Fibroblast of lung (primary cell): ENCODE results near the gene GPX2. TPM values are rescaled to one million over a fixed set of nuclear protein-coding genes. Genes with fewer than 3 reads are reported as not detected.

ENCODE experiments used
- DNase-seq, 2 donors: peaks; one replicate each; pipeline versions ENCODE4 v3.0.0 to v3.0.0-alpha.2; 2010; ENCODE audit warnings: low read depth in 2 of 2
- H2AFZ ChIP-seq: 2 replicates; pipeline ENCODE4 v1.5.1; 2012; ENCODE audit warnings: low read length, control low read depth, inconsistent platforms
- H3K27ac ChIP-seq: 2 replicates; pipeline ENCODE4 v1.5.1; 2011; ENCODE audit warnings: low read length, control low read depth; ENCODE audit not compliant: insufficient read depth
- H3K27me3 ChIP-seq: 2 replicates; pipeline ENCODE4 v1.5.1; 2011; ENCODE audit warnings: mild to moderate bottlenecking, low read length; ENCODE audit not compliant: control insufficient read depth, insufficient read depth
- H3K36me3 ChIP-seq: 2 replicates; pipeline ENCODE4 v1.5.1; 2011; ENCODE audit warnings: low read length; ENCODE audit not compliant: control insufficient read depth, insufficient read depth
- H3K4me1 ChIP-seq: 2 replicates; pipeline ENCODE4 v1.5.1; 2011; ENCODE audit warnings: low read length; ENCODE audit not compliant: control insufficient read depth, insufficient read depth; ENCODE audit errors: extremely low read depth
- H3K4me2 ChIP-seq: 2 replicates; pipeline ENCODE4 v1.5.1; 2011; ENCODE audit warnings: low read length, control low read depth; ENCODE audit not compliant: insufficient read depth; ENCODE audit errors: extremely low read depth
- H3K4me3 ChIP-seq, 4 experiments: fragments of 200-600 bp in 1 of 4; sonication (generic) in 1 of 4; replicated peaks in 1 of 4; 2 replicates each; pipeline ENCODE4 v1.5.1; 2011 to 2016; ENCODE audit warnings: low read length in 4 of 4, low read depth in 3 of 4, mild to moderate bottlenecking in 3 of 4, control low read depth in 2 of 4, inconsistent platforms in 1 of 4, mixed read lengths in 1 of 4; ENCODE audit not compliant: insufficient read depth in 1 of 4; ENCODE audit errors: control extremely low read depth in 1 of 4
- H3K79me2 ChIP-seq: 2 replicates; pipeline ENCODE4 v1.5.1; 2012; ENCODE audit warnings: mild to moderate bottlenecking, low read length, inconsistent platforms; ENCODE audit not compliant: control insufficient read depth, insufficient read depth
- H3K9ac ChIP-seq: 2 replicates; pipeline ENCODE4 v1.5.1; 2011; ENCODE audit warnings: mild to moderate bottlenecking, low read length, control low read depth; ENCODE audit not compliant: insufficient read depth
- H3K9me3 ChIP-seq: 2 replicates; pipeline ENCODE4 v1.5.1; 2012; ENCODE audit warnings: low read depth, low read length; ENCODE audit not compliant: control insufficient read depth, insufficient read depth
- H4K20me1 ChIP-seq: 2 replicates; pipeline ENCODE4 v1.5.1; 2011; ENCODE audit warnings: low read length; ENCODE audit not compliant: control insufficient read depth, insufficient read depth; ENCODE audit errors: extremely low read depth
- CTCF ChIP-seq, 2 donors: IDR thresholded peaks in 1 of 2; conservative IDR thresholded peaks in 1 of 2; 1 replicate in 1 of 2; 2 replicates in 1 of 2; pipeline ENCODE4 v1.5.1; 2011 to 2012; ENCODE audit warnings: low read length in 2 of 2, control low read depth in 1 of 2, inconsistent platforms in 1 of 2, low read depth in 1 of 2, mild to moderate bottlenecking in 1 of 2
- EZH2 ChIP-seq: IDR thresholded peaks from 2 replicates; pipeline ENCODE4 v1.5.1; 2012; ENCODE audit warnings: low read length, control low read depth, mild to moderate bottlenecking; ENCODE audit errors: missing control alignments
- polyA plus RNA-seq, 2 donors: library from polyadenylated mRNA; depleted of rRNA in 1 of 2; stranded (reverse) in 1 of 2; unstranded in 1 of 2; fragments of >200 nt; gene quantifications; 2 replicates each; pipeline ENCODE4 v1.2.1, GENCODE V29; 2011 to 2012; ENCODE audit warnings: missing spikeins in 1 of 2
- total RNA-seq: library from RNA; depleted of rRNA; stranded (reverse); fragments of >200 nt; gene quantifications from 2 replicates; pipeline ENCODE4 v1.2.1, GENCODE V29; 2014

The GPX2 gene
- total and polyA plus RNA-seq, 2 donors (not counting 1 experiment from before 2014, with no cell fraction given), result not detected

DNA sequence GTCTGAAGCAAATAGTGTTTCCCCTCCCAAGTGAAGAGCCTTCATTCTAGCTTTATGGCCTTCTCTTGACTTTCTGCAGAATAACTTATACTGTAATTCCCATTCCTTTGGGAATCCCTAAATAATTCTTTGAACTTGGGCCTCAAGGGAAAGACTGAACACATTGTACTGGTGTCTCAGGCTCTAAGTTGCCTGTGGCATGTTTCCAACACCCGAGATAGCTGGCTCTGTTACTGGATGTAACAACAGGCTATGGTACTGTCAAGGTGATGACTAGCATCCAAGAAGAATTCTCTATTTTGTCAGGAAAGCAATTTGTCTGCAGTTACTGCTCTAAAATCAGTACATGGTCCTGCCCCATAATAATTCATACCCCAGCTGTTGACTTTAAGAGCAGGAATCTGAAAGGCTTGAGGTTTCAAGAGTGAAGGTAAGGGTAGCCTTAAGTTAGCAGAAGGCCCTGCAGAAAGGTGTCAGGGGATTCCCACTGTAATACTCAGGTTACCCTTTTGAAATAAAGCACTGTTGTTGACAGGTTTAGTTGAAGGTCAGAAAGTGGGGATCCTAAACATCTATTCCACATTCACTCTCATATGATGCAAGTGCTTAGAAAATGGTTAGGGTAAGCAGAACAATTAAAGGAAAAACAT, 5.2 kb downstream of the GPX2 start:
- Histone ChIP-seq H3K9me3 (no peaks in the 10 kb centered on the region), H4K20me1 (no peaks in the 10 kb centered on the region), H3K27me3 (no peaks in the 10 kb centered on the region), H3K4me2 (no peak overlapping the region), H3K36me3 (peaks cover 2% of the 10 kb centered on the region), H3K4me1 (no peaks in the 10 kb centered on the region), H3K79me2 (no peaks in the 10 kb centered on the region), H3K4me3 (no peak overlapping the region), H3K9ac (no peak overlapping the region), H3K27ac (no peak overlapping the region), H2AFZ (no peak overlapping the region)
- DNase-seq, result no peak
- TF ChIP-seq EZH2 (no peak), CTCF (conservative IDR thresholded peaks at IDR 0.05 in 1 of 2, IDR thresholded peaks at IDR 0.05 in 1 of 2; ENCODE audit: low read depth in 1 of 2, low read length in 2 of 2) (no peak)

DNA sequence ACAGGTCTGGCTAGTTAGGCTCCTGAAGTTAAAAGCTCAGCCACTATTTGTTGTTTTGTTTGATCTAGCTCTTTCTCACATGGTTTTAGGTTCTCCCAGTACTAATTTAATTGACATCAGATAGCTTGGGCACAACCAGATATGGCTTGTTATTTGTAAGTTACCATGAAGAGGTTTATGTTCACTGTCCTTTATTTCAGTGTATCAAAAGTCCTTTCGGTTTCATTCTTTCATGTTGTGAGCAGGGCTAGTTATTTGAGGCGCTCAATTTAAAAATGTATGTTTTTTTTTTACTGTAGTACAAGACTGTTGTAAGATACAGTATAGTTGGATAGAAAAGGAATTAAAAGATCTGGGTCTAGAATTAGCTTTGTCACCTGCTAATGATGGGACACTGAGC, 7.0 kb downstream of the GPX2 start:
- H3K79me2 ChIP-seq, result no peaks in the 10 kb centered on the region
- DNase-seq, result no peak

DNA sequence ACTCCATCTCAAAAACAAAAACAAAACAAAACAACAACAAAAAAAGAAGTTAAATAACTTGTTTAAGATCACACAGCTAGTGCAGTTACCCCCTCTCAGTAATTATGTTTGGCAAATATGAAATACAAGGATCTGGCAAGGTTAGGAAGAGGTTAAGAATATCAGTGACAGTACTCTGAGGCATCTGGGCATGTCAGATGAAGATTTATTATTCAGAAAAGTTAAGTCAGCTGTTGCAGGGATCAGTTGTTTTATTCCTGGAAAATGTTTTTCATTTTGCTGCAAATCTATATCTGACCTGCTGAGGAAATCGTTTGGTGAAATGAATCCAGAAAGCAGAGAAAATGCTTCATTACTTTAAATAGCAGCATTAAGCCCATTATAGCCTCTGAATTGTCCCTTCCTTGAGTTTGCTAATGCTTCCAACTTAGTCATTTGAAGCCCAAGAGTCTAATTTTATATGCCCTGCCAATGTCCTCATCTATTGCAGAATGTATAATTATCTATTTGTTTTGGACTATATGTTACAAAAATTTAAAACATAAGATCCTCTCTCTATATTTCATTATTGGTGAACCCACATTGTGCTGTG, 8.1 kb downstream of the GPX2 start:
- no peak for DNase-seq
- no peak overlapping the region for H2AFZ ChIP-seq
- no peaks in the 10 kb centered on the region for H3K4me1 ChIP-seq
- H3K27me3 ChIP-seq, result no peaks in the 10 kb centered on the region
- no peaks in the 10 kb centered on the region for H3K9me3 ChIP-seq
- no peak overlapping the region for H3K27ac ChIP-seq
- H4K20me1 ChIP-seq, result no peaks in the 10 kb centered on the region
- H3K4me3 ChIP-seq, result no peak overlapping the region
- TF ChIP-seq EZH2, result no peak
- no peak for TF ChIP-seq CTCF (conservative IDR thresholded peaks at IDR 0.05 in 1 of 2, IDR thresholded peaks at IDR 0.05 in 1 of 2; ENCODE audit: low read depth in 1 of 2, low read length in 2 of 2)
- no peak overlapping the region for H3K9ac ChIP-seq
- peaks cover 3% of the 10 kb centered on the region for H3K36me3 ChIP-seq
- no peaks in the 10 kb centered on the region for H3K79me2 ChIP-seq
- no peak overlapping the region for H3K4me2 ChIP-seq

More for the DNA sequence above, 7.0 kb downstream of the GPX2 start:
- H4K20me1 ChIP-seq, result no peaks in the 10 kb centered on the region
- H3K36me3 ChIP-seq, result peaks cover 3% of the 10 kb centered on the region
- no peak overlapping the region for H3K4me3 ChIP-seq
- H3K27me3 ChIP-seq, result no peaks in the 10 kb centered on the region
- no peak overlapping the region for H3K4me2 ChIP-seq
- no peaks in the 10 kb centered on the region for H3K4me1 ChIP-seq
- H2AFZ ChIP-seq, result no peak overlapping the region
- no peak overlapping the region for H3K9ac ChIP-seq
- H3K27ac ChIP-seq, result no peak overlapping the region
- no peak for TF ChIP-seq CTCF (conservative IDR thresholded peaks at IDR 0.05 in 1 of 2, IDR thresholded peaks at IDR 0.05 in 1 of 2; ENCODE audit: low read depth in 1 of 2, low read length in 2 of 2)
- no peak for TF ChIP-seq EZH2
- no peaks in the 10 kb centered on the region for H3K9me3 ChIP-seq
